Stimulated activated CD8-positive, alpha-beta memory T cell treated with anti-CD3 and anti-CD28 coated beads, Interleukin-7, amount 100 ng/mL, for 24 hours (primary cell): ENCODE data around the gene TBL1X.

Experiments used
- DNase-seq: peaks from one replicate; pipeline ENCODE4 v3.0.0-alpha.2; 2020; ENCODE audit warnings: low read depth

TBL1X gene

DNA sequence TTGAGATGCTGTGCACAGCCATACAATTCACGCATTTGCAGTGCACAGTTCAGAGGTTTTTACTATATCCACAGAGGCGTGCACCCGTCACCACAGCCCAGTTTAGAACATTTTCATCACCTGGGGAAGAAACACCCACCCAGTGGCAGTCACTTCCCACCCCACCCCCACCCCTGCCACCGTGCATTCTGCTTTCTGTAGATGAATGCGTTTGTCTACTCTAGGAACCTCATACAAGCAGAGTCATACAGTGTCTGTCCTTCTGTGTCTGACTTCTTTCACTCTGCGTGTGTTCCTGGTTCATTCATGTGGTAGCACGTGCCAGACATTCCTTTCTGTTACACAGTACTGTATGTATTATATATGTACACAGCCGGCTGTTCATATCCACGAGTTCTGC is 122.8 kb downstream of the TBL1X start:
- DNase-seq = no peak

DNA sequence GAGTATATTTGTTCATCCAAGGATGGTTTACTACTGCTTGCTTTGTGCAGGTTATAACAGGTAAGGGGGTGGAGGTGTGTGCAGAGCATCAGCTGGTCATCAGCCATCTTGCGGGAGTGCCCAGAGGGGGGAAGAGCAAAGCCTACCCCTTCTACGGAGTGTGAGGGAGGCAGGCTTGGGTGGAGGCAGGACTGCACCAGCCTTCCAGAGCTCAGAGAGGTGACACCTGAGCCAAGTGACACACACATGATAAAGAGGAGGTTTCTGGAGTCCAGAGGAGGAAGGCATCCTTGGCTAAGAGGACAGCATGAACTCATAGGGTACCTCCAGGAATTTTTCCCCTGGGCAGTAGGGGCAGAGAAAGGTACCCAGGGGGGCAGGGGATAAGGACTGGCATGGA is 126.6 kb downstream of the TBL1X start:
- DNase-seq = no peak

DNA sequence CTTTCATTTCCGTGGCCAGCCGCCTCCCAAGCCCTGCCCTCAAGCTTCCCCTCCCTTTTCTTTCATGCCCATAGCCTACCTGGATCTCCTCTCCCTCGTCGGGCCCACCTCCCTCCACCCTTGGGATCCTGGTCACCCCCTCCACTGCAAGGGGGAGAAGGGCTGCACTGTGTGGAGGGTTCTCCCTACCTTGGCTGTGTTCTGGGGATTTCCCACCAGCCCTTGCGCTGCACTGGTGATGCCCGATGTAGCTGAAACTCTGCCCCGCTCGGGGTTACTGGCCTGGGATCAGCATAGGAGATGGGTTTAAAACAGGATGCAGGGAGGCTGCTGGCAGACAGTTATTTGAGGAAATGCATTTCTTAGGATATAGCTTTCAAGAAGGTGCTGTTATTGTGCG is 128.9 kb downstream of the TBL1X start:
- DNase-seq = no peak

DNA sequence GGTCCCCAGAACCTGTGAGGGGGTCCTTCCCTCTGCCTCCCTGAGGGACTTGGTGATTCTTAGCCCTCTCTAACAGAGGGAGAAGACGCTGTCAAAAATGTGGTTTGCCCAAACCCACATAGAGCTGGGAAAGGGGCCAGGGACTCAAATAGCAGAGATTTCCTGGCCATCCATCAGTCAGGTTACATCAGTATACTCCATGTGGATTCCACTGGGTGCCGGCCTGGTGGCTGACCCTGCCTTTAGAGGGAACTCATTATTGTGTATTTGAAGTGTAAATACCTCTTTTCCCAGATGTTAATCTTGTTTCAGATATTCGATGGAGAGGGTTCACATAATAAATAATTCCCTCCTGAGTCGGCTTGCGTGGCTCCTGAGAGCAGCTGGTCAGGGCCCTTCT is 130.3 kb downstream of the TBL1X start:
- DNase-seq = no peak

DNA sequence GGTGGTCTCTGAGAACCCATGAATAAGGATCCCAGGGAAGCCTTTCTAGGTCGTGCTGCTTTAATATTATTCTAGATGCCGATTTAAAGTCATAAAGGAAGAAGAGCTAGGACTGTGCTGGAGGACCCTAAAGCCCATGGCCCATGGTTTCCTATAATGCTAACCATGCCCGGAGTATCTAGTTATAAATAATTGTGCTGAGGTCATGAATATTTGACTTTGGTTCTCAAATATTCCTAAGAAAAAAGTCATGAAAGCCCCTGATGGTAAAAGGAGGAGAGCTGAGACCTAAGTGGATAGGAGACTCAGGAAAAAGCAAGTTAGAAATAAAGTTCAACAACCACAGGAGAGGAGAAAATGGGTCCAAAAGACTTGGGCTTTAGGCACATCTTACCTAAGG is 132.0 kb downstream of the TBL1X start:
- DNase-seq = no peak

DNA sequence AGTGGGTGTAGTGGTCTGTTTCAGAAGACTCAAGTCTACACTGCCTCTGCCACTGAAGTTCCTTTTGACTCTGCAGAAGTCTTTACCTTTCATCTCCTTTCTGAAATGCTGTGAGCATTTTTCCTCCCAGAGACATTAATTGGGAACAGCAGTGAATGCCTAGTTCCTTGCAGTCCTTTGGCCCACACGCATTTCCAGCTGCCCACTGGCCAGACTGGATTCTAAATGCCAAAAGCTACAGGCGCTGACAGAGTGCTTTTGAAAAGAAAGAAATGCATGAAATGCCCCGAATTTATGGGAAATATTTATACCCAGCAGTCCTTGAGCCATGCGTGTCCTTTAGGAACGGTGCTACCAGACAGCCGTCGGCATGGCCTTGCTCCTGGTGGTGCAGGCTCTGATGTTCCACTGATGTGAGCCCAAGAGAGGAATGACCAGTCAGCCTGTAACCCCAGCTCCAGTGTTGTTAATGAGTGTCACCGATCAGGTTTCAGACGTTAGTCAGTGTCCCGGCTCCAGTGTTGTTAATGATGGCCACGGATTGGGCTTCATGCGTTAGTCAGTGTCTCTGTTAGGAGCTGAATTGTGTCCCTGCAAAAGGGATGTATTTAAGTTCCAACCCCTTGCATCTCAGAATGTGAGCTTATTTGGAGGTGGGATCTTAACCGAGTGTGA is 132.6 kb downstream of the TBL1X start:
- no peak for DNase-seq

DNA sequence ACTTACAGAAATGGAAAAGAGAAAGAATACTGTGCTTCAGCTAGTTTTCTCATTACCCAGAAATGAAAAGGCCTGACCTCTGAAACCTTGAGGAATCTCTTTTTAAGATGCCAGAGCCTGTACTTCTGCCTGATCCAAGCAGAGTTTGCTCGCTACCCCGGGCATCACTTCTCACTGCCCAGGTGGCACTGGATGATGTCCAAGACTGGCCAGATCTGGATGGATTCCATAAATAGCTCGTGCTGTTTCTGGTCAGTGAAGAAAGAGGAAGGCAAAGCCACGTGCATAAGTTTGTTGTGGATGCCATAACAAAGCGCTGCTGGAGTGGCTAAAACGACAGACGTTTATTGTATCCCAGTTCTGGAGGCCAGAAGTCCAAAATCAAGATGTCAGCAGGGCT is 133.5 kb downstream of the TBL1X start:
- DNase-seq = no peak

DNA sequence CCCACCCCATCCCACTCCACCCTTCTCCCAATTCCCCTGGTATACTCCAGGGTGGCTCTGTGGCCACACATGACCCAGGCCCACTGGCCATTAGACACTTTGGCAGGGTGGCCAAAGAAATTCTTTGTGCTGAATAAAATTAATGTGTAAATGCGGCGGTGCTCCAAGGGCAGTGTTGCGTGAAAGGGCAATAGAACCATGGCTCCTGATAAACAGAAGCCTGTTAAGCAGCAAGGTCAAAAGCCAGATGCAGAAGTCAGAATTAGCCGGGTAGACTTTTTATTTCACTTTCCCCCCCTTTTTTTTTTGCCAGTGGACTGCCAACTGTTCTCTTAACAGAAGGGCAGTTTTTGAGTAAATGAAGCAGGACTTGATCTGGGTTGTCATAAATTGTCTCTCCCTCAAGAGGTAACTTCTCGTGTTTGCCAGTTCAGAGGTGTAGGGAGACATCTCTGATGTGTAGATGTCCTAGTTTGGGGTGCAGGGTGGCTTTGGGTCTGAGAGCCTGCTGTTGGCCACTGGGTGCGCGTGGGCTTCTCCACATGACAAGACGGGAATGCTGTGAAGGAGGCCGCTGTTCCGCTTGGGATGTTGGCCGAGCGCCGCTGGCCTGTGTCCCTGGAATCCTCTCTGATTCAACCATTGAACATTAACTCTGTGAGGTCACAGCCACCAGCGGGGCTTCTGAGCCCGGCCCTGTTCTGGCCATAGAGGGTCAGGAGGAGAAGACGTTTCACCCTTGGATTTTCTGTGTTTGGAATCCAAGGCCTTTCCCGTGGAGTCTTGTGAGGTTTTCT is 139.5 kb downstream of the TBL1X start:
- DNase-seq = no peak

DNA sequence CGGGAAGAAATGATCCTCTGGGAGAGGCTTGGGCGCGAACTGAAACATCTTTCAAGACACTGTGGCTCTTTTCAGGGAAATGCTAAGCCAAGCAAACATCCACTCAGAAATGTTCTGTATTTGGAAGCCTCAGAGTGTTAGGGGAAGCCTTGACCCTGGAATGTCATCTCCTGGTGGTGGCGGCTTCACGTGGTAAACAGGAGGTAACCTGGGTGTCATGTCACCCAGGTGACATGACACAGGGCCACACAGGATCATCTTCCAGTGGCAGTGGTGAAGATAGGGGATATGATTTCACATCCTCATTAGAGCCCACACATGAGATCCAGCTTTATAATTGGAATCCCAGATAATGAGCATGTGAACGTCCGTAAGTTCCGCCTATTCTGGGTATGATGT is 140.0 kb downstream of the TBL1X start:
- DNase-seq = no peak

DNA sequence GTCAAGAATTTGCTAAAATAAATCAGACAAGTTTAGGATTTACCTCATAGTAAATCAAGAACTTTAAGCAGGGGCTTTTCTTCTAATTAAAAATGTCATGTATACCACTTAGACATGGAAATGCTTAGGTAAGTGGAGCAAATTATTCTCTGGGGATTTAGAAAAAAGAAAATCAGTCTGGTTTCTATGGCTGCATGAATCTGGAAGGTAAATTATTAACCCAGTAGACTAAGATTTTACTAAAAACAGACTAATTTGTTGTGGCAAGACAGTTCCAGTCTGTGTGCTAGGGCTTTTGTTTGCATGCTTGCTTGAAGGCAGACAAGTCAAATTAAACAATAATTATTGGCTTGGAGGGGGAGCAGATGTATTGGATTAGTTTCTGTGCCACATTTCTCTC is 140.6 kb downstream of the TBL1X start:
- DNase-seq = no peak

DNA sequence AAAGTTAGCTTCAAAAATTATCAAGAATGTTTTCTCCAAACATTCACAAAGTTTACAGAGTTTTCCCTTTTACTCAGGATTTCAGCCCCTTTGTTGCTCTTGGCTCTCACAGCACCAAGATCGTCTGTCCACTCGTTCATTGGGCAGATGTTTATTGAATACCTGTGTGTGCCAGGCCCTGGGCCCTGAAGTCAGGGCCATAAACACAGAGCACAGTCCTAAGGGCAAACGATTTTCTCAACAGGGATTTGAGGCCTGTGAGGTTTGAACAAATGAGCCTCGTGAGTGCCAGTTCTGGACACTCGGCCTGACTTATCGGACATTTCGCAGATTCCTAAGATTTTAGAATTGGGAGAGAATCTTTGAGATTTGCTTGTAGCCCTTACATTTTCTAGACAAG is 142.1 kb downstream of the TBL1X start:
- DNase-seq = no peak

DNA sequence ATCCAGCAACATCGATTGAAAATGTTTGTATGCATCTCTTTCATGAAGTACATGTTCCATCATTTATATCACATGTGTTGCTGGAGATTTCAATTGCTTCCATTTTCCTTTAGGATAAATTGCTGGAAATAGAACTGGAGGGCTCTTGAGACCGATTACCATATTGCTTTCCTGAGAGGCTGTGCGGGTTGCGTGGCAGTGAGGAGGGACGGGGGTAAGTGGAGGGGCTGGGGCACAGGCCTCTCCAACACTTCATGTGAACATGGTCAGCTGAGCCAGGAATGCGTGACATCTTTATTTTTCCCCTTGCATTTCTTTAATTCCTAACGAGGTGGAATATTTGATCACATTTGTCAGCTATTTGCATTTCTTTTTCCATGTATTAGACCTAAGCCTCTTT is 144.6 kb downstream of the TBL1X start:
- DNase-seq = no peak

DNA sequence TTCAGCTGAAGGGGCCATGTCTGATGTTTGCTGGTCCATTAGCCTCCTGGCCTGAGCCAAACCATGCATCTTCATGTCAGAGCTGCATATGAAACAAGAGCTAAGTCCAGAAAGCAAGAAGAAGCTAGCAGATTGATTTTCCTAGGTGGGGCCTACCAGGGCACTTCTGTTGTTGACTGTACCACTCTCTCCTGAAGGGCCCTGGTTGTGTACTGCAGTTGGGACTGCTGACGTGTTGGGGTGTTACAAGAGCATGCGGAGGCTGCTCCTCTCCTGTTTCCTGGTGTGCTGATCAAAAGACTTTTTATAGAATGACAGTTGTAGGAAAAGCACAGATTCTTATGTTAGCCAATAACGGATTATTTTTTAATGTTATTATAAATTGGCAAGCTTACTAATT is 145.1 kb downstream of the TBL1X start:
- no peak for DNase-seq

DNA sequence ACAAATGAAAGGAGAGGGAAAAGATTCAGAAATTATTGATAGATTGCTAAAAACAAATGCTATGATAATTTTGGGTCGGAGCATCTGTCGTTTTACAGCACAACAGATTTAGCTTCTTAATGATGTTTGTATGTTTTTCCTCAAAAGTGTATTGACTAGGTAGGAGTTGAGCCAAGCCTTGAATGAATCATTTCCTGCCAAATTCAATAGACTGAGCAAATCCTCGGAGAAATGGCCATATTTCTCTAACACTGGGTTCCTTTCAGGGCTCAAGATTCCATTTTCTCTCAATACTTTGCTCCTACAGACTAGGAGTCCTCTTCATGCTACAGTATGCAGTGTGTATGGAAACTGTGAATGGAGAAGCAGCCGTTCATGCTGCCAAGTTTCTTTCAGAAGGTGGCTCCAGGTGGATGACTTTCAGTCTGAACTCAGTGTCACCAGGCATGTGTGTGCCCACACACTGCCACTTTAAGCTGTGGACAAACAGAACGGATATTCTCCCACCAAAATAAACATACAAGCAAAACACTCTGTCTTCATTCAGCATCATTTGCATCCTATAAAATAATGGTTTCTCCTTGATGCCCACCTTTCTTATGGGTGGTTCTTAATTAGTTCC is 146.0 kb downstream of the TBL1X start:
- no peak for DNase-seq

DNA sequence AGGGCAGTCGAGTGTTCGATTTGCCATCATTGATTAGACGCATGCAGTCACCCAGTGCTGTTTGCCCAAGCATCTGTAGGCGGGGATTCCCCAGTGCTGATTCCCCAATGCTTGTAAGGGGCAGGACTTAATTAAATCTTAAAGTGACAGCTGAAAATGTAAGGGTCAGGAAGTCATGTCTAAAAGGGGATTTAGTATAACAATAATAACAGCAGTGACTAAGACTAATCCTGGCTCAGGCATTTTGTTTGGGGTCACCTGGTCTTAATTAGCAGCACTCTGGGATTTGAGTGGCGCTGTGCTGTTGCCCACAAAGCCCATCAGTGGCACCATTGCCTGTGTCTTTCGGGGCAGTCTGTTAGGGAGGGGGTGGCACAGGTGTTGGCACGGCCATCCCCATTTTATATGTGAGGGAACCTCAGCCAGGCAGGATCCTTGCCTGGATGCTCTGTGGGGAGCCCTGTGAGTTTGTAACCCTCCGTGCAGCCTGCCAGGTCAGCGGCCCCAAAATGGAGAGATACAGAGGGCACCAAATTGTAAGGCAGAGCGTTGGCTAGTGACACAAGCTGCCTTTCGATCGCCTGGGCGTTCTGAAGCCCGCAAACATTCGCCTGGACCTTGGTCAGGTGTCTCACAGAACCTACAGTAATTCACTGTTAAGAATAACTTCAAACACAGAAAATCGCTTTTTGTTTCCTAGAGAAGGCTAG is 146.7 kb downstream of the TBL1X start:
- no peak for DNase-seq

DNA sequence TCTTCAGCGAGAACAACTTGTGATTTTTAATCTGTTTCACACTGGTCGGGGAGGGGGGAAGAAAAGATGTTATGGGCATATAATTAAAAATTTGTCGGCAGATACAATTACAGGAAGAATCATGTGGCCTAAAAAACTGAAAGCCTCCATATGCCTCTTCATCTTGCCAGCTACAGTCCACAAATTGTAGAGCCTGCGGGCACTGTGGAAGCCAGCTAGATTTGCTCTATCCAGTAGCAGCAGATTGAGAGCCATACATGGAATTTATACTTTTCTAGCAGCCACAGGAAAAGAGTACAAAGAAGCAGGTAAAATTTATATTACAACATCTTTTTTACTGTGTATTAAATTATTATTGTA is 147.3 kb downstream of the TBL1X start:
- no peak for DNase-seq

DNA sequence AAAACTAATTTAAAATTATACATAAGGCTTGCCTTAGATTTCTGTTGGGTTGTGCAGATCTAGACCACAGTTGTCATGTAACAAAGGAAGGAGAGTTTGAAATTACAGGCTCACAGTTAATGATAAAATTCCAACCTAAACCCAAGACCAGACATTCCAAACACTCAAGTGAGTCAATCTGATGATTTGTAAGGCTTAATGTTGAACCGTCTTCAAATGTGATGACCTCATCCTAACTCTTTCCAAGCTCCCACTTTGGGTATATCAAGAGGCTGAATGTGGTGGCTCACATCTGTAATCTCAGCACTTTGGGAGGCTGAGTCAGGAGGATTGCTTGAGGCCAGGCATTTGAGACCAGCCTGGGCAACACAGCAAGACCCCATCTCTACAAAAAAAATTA is 149.2 kb downstream of the TBL1X start:
- DNase-seq = no peak

DNA sequence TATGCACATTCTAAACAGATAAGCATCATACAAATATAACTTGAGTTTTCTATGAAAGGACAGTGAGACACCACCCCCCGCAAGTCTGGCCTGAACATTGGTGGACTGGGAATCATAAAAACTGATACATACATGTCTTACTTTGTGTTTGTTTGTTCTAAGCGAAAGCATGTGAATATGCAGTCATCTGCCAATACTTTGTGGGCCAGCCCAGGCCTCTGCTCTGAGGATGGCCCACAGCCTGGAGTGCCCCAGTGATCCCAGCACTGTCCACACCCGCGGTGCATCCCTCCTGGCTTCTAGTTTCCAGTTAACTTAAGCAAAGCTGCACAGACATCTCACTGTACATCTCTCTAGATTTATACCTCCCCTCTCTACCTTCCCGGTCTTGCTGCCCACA is 154.3 kb downstream of the TBL1X start:
- DNase-seq = no peak

DNA sequence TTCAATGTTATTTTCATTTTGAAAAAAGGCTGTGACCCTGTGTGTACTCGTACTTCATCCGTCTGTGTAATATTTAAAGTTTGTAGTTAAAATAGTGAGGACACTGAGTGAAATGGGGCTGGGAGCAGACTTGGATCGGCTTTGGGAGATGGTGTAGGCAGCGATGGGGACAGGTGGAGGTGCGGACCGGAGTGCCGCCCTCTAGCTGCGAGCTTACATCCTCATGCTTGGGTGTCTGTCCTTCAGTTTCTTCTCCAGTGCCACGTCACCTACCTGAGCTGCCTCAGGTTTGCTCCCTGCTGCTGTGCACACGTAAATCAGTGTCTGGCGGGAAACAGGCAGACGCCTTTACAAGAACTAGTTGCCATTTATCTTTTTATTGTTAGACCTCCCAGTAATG is 154.7 kb downstream of the TBL1X start:
- DNase-seq = no peak

DNA sequence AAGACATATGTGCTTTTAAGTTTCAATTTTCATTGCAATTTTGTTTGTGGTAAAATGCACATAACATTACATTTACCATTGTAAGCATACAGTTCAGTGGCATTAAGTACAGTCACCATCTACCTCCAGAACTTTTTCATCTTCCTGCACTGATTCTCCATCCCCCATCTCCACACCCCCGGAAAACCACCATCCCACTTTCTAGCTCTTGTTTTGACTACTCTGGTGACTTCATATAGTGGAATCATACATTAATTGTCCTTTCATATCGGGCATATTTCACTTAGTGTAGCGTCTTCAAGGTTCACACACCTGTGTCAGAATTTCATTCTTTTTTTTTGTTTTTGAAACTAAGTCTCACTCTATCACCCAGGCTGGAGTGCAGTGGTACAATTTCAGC is 157.3 kb downstream of the TBL1X start:
- no peak for DNase-seq

DNA sequence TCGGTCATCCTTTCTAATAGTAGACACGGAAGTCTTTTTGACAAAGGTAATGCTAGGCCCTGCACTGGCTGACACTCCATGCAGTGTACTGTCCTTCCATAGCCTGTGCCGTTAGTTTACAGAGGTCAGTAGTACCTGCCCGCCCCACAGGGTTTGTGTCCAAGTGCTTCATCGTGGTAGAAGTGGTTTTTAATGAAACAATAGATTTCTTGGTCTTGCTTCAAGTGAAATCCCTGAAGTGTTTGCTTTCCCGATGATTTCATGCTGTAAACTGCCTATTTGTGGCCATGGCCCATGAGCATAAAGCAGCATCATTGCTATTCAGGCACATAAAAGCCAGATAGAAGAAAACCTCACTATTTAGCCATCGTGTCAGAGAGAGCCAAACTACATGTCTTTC is 161.5 kb downstream of the TBL1X start:
- DNase-seq = no peak

DNA sequence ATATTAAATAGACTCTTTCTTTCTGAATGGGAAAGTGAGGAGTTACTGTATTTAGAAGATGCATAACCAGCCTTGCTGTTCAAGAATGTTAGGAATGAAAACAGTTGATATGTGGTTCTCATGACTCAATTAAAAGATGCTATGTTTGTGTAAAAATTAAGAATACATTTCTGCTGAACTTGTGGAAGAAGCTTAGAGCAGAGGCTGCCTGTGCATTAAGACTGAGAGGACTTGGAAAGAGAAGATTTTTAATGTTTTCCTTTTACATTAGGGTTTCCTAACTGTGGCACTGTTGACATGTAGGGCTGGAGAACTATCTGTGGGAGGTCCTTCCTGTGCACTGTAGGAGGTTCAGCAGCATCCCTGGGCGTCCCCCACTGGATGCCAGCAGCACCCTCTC is 163.1 kb downstream of the TBL1X start:
- DNase-seq = no peak
